Testis (tissue), 3 donors: ENCODE data around the gene C1RL. TPM values are rescaled to one million over a fixed set of nuclear protein-coding genes. Genes with fewer than 3 reads are reported as not detected.

Source experiments
- DNase-seq: peaks from one replicate; pipeline ENCODE4 v3.0.0-alpha.2; 2019
- H3K27ac ChIP-seq, 2 donors: fragments of 200-600 bp; sonication (generic); one replicate each; pipeline ENCODE4 v1.5.1; 2019
- H3K27me3 ChIP-seq: fragments of 200-600 bp; sonication (generic); one replicate; pipeline ENCODE4 v1.5.1; 2019
- H3K36me3 ChIP-seq: fragments of 200-600 bp; sonication (generic); one replicate; pipeline ENCODE4 v1.5.1; 2017; ENCODE audit warnings: low read depth; ENCODE audit errors: missing control alignments
- H3K4me1 ChIP-seq: fragments of 200-600 bp; sonication (generic); one replicate; pipeline ENCODE4 v1.5.1; 2019
- H3K4me3 ChIP-seq, 2 donors: fragments of 200-600 bp; sonication (generic); one replicate each; pipeline ENCODE4 v1.5.1; 2017 to 2019
- H3K9me3 ChIP-seq: fragments of 200-600 bp; sonication (generic); one replicate; pipeline ENCODE4 v1.5.1; 2017
- CTCF ChIP-seq, 3 experiments: fragments of 450-650 bp in 2 of 3; fragments of 200-600 bp in 1 of 3; sonication (generic) in 1 of 3; IDR thresholded peaks; one replicate each; pipeline ENCODE4 v1.5.1; 2016 to 2019; ENCODE audit warnings: antibody characterized with exemption in 3 of 3, mild to moderate bottlenecking in 2 of 3, moderate library complexity in 1 of 3
- POLR2A ChIP-seq: fragments of 450-650 bp; IDR thresholded peaks from one replicate; pipeline ENCODE4 v1.6.1; 2017; ENCODE audit warnings: antibody characterized with exemption, mild to moderate bottlenecking, moderate library complexity
- WGBS, 2 donors: methylation state at CpG; one replicate each; pipeline ENCODE4 v1.1.5; 2018; 5-methylcytosine and 5-hydroxymethylcytosine counted together
- intact Hi-C: fragments of 100-400 bp; cut with DNase I; formaldehyde crosslinking; loops from one replicate; pipeline ENCODE4 v1.15.1; 2023; ENCODE audit warnings: low total_unique reads
- polyA plus RNA-seq: library from polyadenylated mRNA; stranded (reverse); fragments of 350-450 nt; fragmentation: Illumina TruSeq; extraction: RNeasy Lipid Tissue Mini Kit (QIAGEN cat#74804); gene quantifications from one replicate; pipeline ENCODE4 v1.2.3, GENCODE V29; 2014; ENCODE audit warnings: low read depth, low replicate concordance; ENCODE audit not compliant: insufficient read depth
- total RNA-seq, 2 donors: library from RNA; depleted of rRNA; stranded (reverse); fragments of >200 nt; gene quantifications; one replicate each; pipeline ENCODE4 v1.2.3, GENCODE V29; 2016

C1RL gene
- total and polyA plus RNA-seq, 3 donors from 2014 or later, result 19.8 to 31.8 (median 23.9) TPM

GRCh38 chr12:7122811-7123769 is 14.1 kb upstream of the C1RL start:
- Histone ChIP-seq H3K4me3 (no peak overlapping the region), H3K4me1 (peaks cover 14% of the 10 kb centered on the region), H3K27ac (peak overlapping the region; percentile 58 to 63), H3K9me3 (no peaks in the 10 kb centered on the region), H3K36me3 (no peaks in the 10 kb centered on the region), H3K27me3 (no peaks in the 10 kb centered on the region)
- DNase-seq, result no peak
- no peak for TF ChIP-seq POLR2A
- no peak for TF ChIP-seq CTCF (IDR thresholded peaks at IDR 0.05)
- WGBS, 2 donors, result 48 to 60% methylated on average over 7 of the region's 7 CpGs
- intact Hi-C loops, result no loop called here

GRCh38 chr12:7121324-7121723 is 12.3 kb upstream of the C1RL start:
- Histone ChIP-seq H3K27me3 (no peaks in the 10 kb centered on the region), H3K4me1 (peaks cover 13% of the 10 kb centered on the region), H3K27ac (no peak overlapping the region), H3K36me3 (no peaks in the 10 kb centered on the region), H3K9me3 (no peaks in the 10 kb centered on the region), H3K4me3 (no peak overlapping the region)
- intact Hi-C loops, result no loop called here
- no peak for DNase-seq
- WGBS, 2 donors, result 69 to 92% methylated on average over 5 of the region's 5 CpGs
- TF ChIP-seq CTCF (IDR thresholded peaks at IDR 0.05) (no peak), POLR2A (no peak)

GRCh38 chr12:7120166-7120565 is 11.2 kb upstream of the C1RL start:
- Histone ChIP-seq H3K27me3 (no peaks in the 10 kb centered on the region), H3K4me3 (no peak overlapping the region), H3K4me1 (peaks cover 13% of the 10 kb centered on the region), H3K36me3 (no peaks in the 10 kb centered on the region), H3K27ac (no peak overlapping the region), H3K9me3 (no peaks in the 10 kb centered on the region)
- DNase-seq, result no peak
- TF ChIP-seq POLR2A, result no peak
- no peak for TF ChIP-seq CTCF (IDR thresholded peaks at IDR 0.05)
- 93 to 95% methylated on average over 5 of the region's 5 CpGs for WGBS, 2 donors
- intact Hi-C loops, result no loop called here

GRCh38 chr12:7118881-7119280 is 9.9 kb upstream of the C1RL start:
- TF ChIP-seq POLR2A (no peak), CTCF (IDR thresholded peaks at IDR 0.05) (no peak)
- DNase-seq, result no peak
- peaks cover 12% of the 10 kb centered on the region for H3K4me1 ChIP-seq
- 75 to 95% methylated on average over 3 of the region's 3 CpGs for WGBS, 2 donors
- intact Hi-C loops, result no loop called here
- no peaks in the 10 kb centered on the region for H3K36me3 ChIP-seq
- no peak overlapping the region for H3K27ac ChIP-seq
- no peak overlapping the region for H3K4me3 ChIP-seq
- no peaks in the 10 kb centered on the region for H3K27me3 ChIP-seq
- H3K9me3 ChIP-seq, result no peaks in the 10 kb centered on the region

GRCh38 chr12:7117670-7118069 is 8.7 kb upstream of the C1RL start:
- no peak overlapping the region for H3K27ac ChIP-seq
- TF ChIP-seq CTCF (IDR thresholded peaks at IDR 0.05) (no peak), POLR2A (no peak)
- no peaks in the 10 kb centered on the region for H3K9me3 ChIP-seq
- WGBS, 2 donors, result 92% methylated on average over 3 of the region's 3 CpGs
- no peaks in the 10 kb centered on the region for H3K27me3 ChIP-seq
- peaks cover 8% of the 10 kb centered on the region for H3K4me1 ChIP-seq
- no peak overlapping the region for H3K4me3 ChIP-seq
- no peaks in the 10 kb centered on the region for H3K36me3 ChIP-seq
- intact Hi-C loops, result no loop called here
- DNase-seq, result no peak
